Body of pancreas (tissue), 4 donors: Measurements from ENCODE around the gene APBA1.

Experiments used
- CTCF ChIP-seq, 7 experiments: fragments of 450-650 bp in 4 of 7; fragments of 200-600 bp in 3 of 7; sonication (generic) in 3 of 7; IDR thresholded peaks; one replicate each; pipeline ENCODE4 v1.5.1; 2016 to 2019; ENCODE audit warnings: antibody characterized with exemption in 7 of 7
- POLR2A ChIP-seq, 3 donors: fragments of 450-650 bp; IDR thresholded peaks; one replicate each; pipeline ENCODE4 v1.6.1; 2016; ENCODE audit warnings: antibody characterized with exemption in 3 of 3, mild to moderate bottlenecking in 2 of 3

GRCh38 chr9:69400470-69400869, 271.7 kb downstream of the APBA1 start:
- no peak for TF ChIP-seq CTCF (IDR thresholded peaks at IDR 0.05)
- no peak for TF ChIP-seq POLR2A (IDR thresholded peaks at IDR 0.05)
